ENCODE results near the gene TAS2R42.

TAS2R42 gene

DNA sequence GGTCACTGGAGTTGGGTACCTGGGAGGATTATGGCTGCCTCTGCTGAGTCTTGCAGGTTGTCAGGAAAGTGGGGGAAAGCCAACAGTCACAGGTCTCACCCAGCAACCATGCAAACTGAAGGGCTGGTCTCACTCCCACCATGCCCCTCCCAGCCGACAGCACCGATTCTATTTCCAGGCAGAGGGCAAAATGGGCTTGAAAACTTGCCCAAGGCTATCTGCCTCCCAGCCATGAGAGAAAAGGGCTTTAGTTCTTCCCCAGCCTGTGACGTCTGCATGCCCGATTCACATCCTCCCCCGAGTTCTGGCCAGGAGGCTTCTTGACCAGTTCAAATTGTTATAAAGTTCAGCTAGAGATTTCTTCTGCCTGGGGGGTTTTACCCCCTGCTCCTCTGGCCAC, 42.4 kb downstream of the TAS2R42 start:
- DNase-seq (ENCODE audit: low spot score): no peak

DNA sequence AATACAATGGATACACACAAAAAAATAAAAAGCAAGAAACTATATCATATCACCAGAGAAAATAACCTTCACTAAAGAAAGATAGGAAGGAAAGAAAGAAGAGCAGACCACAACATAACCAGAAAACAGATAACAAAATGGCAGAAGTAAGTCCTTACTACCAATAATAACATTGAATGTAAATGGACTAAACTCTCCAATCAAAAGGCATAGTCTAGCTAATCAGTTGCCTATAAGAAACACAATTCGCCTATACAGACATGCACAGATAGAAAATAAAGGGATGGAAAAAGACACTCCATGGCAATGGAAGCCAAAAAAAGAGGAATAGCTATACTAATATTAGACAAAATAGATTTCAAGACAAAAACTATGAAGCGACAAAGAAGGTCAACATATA, 43.4 kb downstream of the TAS2R42 start:
- no peak for DNase-seq (ENCODE audit: low spot score)

DNA sequence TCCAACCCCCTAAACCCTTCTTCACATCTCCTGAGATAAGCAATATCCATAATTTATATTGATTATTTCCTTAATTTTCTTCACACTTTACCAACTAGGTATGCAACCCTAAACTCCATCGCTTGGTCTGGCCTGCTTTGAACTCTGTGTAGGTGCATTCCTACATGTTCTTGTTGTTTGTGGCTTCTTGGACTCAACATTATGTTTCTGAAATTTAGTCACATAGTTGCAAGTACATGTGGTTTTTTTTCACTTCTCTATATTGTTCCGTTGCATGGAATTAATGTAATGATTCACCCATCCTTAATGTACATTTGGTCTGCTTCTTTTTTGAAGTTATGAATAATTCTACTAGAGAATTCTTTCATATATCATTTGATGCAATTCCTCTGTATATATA, 50.7 kb downstream of the TAS2R42 start:
- no peak for DNase-seq (ENCODE audit: low spot score)

Data from AG08395 (cell line).